DND-41 (cell line): ENCODE measurements around the gene PNKP.

Experiments used
- ATAC-seq: fragments of 200-7000 bp; cut with Tn5 transposase; 3 replicates; pipeline ENCODE4 v1.9.1; 2021; ENCODE audit warnings: low read depth; ENCODE audit not compliant: insufficient read depth
- DNase-seq: peaks from one replicate; pipeline ENCODE4 v3.0.0-alpha.2; 2020
- H2AFZ ChIP-seq: 2 replicates; pipeline ENCODE4 v1.6.0; 2012; ENCODE audit warnings: low read depth, low read length
- H3K27ac ChIP-seq: 2 replicates; pipeline ENCODE4 v1.5.1; 2012; ENCODE audit warnings: low read length, inconsistent platforms
- H3K27me3 ChIP-seq: fragments of 200-600 bp; sonication (generic); 2 replicates; pipeline ENCODE4 v1.6.0; 2012; ENCODE audit warnings: low read length, mild to moderate bottlenecking, inconsistent platforms; ENCODE audit not compliant: insufficient read depth, poor library complexity
- H3K36me3 ChIP-seq: 2 replicates; pipeline ENCODE4 v1.5.1; 2012; ENCODE audit warnings: low read length, inconsistent platforms; ENCODE audit not compliant: insufficient read depth
- H3K4me1 ChIP-seq: 2 replicates; pipeline ENCODE4 v1.5.1; 2012; ENCODE audit warnings: mild to moderate bottlenecking, low read length; ENCODE audit not compliant: insufficient read depth
- H3K4me2 ChIP-seq: 2 replicates; pipeline ENCODE4 v1.6.0; 2012; ENCODE audit warnings: mild to moderate bottlenecking, moderate library complexity, low read length, inconsistent platforms; ENCODE audit not compliant: insufficient read depth
- H3K4me3 ChIP-seq, 2 experiments: fragments of 200-600 bp in 1 of 2; shearing (Covaris generic) in 1 of 2; 2 replicates each; pipeline ENCODE4 v1.5.1; 2012 to 2016; ENCODE audit warnings: inconsistent platforms in 2 of 2, low read length in 2 of 2, mild to moderate bottlenecking in 2 of 2, low read depth in 1 of 2, moderate library complexity in 1 of 2
- H3K79me2 ChIP-seq: 2 replicates; pipeline ENCODE4 v1.6.0; 2012; ENCODE audit warnings: low read length, inconsistent platforms; ENCODE audit not compliant: insufficient read depth
- H3K9ac ChIP-seq: 2 replicates; pipeline ENCODE4 v1.6.0; 2012; ENCODE audit warnings: low read depth, mild to moderate bottlenecking, inconsistent platforms, low read length, moderate library complexity
- H3K9me3 ChIP-seq: 2 replicates; pipeline ENCODE4 v1.5.1; 2012; ENCODE audit warnings: low read length, moderate library complexity, mild to moderate bottlenecking, inconsistent platforms; ENCODE audit not compliant: insufficient read depth, severe bottlenecking
- H4K20me1 ChIP-seq: 2 replicates; pipeline ENCODE4 v1.6.0; 2012; ENCODE audit warnings: low read length; ENCODE audit not compliant: insufficient read depth
- EZH2 ChIP-seq: IDR thresholded peaks from 3 replicates; pipeline ENCODE4 v1.6.1; 2012; ENCODE audit warnings: borderline replicate concordance, low read depth, mild to moderate bottlenecking, moderate library complexity, low read length, inconsistent platforms; ENCODE audit not compliant: severe bottlenecking
- TF ChIP-seq, protein P1 (sequence below): IDR thresholded peaks from 2 replicates; pipeline ENCODE4 v1.5.1; 2012; ENCODE audit warnings: borderline replicate concordance, low read length, moderate library complexity, mild to moderate bottlenecking; ENCODE audit not compliant: poor library complexity, severe bottlenecking; ENCODE audit errors: extremely low read depth

The PNKP gene

DNA sequence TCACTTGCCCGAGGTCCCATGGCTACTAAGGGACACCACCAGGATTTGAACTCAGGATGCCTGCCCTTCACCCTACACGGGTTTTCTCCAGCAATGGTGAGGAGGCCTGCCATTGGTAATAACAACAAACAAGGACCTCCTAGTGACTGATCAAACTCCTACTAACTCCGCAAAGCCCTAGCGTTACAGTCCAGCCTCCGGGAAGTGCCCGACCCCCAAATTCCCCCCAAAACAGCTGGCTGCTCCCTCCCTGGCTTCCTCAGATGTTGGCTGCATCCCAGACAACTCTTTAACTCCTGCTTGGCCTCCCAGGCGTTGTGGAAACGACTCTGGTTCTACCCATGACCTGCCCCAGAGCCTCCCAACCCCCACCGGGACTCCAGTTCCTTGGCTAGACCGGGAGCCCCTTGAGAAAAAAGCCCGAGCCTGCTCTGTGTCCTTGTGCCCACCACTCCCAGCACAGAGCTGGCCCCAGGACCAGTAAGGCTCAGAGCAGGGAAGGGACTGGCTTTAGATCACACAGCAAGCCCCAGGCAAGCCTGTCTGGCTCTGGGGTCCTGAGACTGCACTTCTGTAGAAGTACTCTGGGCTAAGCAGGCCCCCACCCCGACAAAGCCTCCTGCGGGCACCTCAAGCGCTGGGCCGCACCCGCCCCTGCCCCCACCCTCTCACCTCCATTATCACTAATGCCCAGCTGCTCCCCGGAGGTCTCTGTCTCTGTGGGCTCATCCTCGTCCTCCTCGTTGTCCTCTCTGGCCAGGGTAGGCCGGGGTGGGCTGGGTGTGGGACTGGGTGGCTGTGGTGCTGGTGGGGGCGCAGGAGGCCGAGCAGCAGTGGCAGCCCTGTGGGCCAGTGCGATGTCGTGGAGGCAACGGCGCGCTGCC lies 5.1 kb upstream of the PNKP start:
- no peak for TF ChIP-seq EZH2
- TF ChIP-seq, protein P1, sequence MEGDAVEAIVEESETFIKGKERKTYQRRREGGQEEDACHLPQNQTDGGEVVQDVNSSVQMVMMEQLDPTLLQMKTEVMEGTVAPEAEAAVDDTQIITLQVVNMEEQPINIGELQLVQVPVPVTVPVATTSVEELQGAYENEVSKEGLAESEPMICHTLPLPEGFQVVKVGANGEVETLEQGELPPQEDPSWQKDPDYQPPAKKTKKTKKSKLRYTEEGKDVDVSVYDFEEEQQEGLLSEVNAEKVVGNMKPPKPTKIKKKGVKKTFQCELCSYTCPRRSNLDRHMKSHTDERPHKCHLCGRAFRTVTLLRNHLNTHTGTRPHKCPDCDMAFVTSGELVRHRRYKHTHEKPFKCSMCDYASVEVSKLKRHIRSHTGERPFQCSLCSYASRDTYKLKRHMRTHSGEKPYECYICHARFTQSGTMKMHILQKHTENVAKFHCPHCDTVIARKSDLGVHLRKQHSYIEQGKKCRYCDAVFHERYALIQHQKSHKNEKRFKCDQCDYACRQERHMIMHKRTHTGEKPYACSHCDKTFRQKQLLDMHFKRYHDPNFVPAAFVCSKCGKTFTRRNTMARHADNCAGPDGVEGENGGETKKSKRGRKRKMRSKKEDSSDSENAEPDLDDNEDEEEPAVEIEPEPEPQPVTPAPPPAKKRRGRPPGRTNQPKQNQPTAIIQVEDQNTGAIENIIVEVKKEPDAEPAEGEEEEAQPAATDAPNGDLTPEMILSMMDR, result no peak
- peaks cover 26% of the 10 kb centered on the region for H3K79me2 ChIP-seq
- ATAC-seq, result no peak

DNA sequence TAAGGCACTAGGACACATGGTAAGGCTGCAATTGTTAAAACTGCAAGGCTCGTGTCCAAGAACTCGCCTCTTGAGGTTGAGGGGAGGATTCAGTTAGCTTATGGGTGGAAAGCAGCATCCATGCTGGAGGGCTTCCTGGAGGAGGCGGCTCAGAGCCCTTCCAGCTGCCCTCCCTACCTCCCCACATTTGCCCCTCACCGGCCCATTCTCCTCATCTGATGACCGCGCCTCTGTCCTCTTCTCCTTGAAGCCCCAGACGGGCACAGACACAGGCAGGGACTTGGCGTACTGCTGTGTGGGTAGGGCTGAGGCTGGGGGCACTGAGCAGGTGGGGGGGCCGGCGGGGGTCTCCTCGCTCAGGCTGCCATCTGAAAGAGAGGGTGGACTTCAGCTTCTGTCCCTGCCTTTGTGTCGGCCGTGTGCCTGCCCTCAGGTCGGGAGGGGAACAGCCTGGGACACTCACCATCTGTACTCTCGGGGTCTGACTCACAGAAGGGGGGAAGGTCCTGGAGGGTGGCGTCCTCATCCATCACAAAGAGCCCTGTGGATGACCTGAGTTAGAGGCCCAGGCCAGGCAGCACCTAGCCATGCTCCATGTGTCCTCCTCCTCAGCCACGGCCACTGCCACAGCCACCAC lies 4.1 kb upstream of the PNKP start:
- ATAC-seq (no peak), DNase-seq (no peak)
- H3K4me1 ChIP-seq, result peaks cover 54% of the 10 kb centered on the region
- H3K9me3 ChIP-seq, result no peaks in the 10 kb centered on the region
- peaks cover 32% of the 10 kb centered on the region for H3K79me2 ChIP-seq
- TF ChIP-seq EZH2, result no peak
- TF ChIP-seq, protein P1, result no peak
- peaks cover 17% of the 10 kb centered on the region for H3K36me3 ChIP-seq
- no peak overlapping the region for H3K9ac ChIP-seq
- H3K27me3 ChIP-seq, result no peaks in the 10 kb centered on the region
- no peak overlapping the region for H3K4me3 ChIP-seq
- H4K20me1 ChIP-seq, result peaks cover 4% of the 10 kb centered on the region; the same call in 1 of the 2 replicates
- no peak overlapping the region for H3K4me2 ChIP-seq
- H2AFZ ChIP-seq, result no peak overlapping the region
- no peak overlapping the region for H3K27ac ChIP-seq

More for the DNA sequence above, 5.1 kb upstream of the PNKP start:
- Histone ChIP-seq H3K9me3 (no peaks in the 10 kb centered on the region), H4K20me1 (no peaks in the 10 kb centered on the region), H3K36me3 (peaks cover 17% of the 10 kb centered on the region), H3K27me3 (no peaks in the 10 kb centered on the region), H3K4me3 (no peak overlapping the region), H3K4me2 (no peak overlapping the region), H3K4me1 (peaks cover 50% of the 10 kb centered on the region), H2AFZ (no peak overlapping the region), H3K27ac (no peak overlapping the region), H3K9ac (no peak overlapping the region)
- DNase-seq, result no peak

DNA sequence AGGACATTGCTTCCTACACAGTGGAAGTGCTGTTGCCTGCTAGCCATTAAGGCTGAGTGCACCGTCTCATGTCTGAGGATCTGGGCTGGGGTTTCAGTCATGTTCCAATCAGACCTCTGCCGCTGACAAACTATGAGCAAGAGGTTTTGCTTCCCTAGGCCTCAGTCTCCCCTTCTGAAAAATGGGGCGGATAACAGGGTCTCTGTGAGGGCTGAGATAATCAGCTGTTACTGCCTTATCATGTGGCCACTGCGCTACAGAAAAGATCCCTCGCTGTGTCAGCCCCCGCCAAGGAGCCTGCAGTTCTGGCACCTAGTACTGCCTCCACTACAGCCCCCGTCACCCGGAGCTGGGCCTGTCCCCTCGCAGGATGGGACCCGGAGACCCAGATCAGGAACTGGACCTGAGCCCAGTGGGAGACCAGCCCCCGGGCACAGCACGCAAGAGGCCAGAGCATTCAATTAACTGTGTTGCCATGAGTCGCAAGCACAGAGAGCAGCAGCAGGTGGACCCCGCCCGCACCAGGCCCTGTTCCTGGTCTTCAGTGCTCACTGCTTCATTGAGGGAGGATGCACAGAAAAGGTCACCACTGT lies 3.0 kb upstream of the PNKP start:
- Histone ChIP-seq H3K27ac (peak overlapping the region; percentile 72), H3K27me3 (no peaks in the 10 kb centered on the region), H3K9me3 (no peaks in the 10 kb centered on the region), H3K4me1 (peaks cover 60% of the 10 kb centered on the region), H4K20me1 (peaks cover 13% of the 10 kb centered on the region; the same call in 1 of the 2 replicates), H2AFZ (peak overlapping the region; percentile 68; the same call in 1 of the 2 replicates), H3K9ac (peak overlapping the region; percentile 72), H3K36me3 (peaks cover 24% of the 10 kb centered on the region), H3K4me2 (peak overlapping the region; percentile 73), H3K4me3 (peak overlapping the region; percentile 25 to 65; a peak in 3 of 4 replicates), H3K79me2 (peaks cover 33% of the 10 kb centered on the region)
- no peak for ATAC-seq
- no peak for DNase-seq
- TF ChIP-seq EZH2, result no peak
- TF ChIP-seq, protein P1, result no peak
